HepG2 (cell line): Measurements from ENCODE around the gene LCE1A. TPM values are rescaled to one million over a fixed set of nuclear protein-coding genes. Genes with fewer than 3 reads are reported as not detected.

Experiments
- ATAC-seq: fragments of 200-7000 bp; cut with Tn5 transposase; 3 replicates; pipeline ENCODE4 v1.9.1; 2020; ENCODE audit warnings: mild to moderate bottlenecking, moderate library complexity
- BruUV-seq: library from RNA; stranded (reverse); fragments of 400-500 nt; replicated peaks from 2 replicates; lab custom pipeline; 2021; lab: Mats Ljungman, UMichigan
- CTCF ChIA-PET: fragments of 300-600 bp; formaldehyde crosslinking; extraction: SDS; loops from one replicate; lab custom pipeline; 2021; ENCODE audit warnings: low total read pairs, inconsistent platforms, low intra/inter-chr PET ratio; lab: Yijun Ruan, JAX
- POLR2A ChIA-PET: fragments of 350-600 bp; sonication (Branson Sonifier 250); formaldehyde crosslinking; loops from one replicate; lab custom pipeline; 2020; ENCODE audit warnings: antibody characterized with exemption, inconsistent platforms; lab: Yijun Ruan, JAX
- DNase-seq: peaks from one replicate; pipeline ENCODE4 v3.0.0-alpha.2; 2015; ENCODE audit warnings: low spot score
- FAIRE-seq: peaks from 3 replicates; lab custom pipeline; 2011; peaks lifted over from hg19 to GRCh38; lab: Jason Lieb, UNC
- H2AFZ ChIP-seq: one replicate; pipeline ENCODE4 v1.6.1; 2011; ENCODE audit warnings: low read length, inconsistent platforms
- H3K27ac ChIP-seq: fragments of 300-600 bp; 3 replicates; pipeline ENCODE4 v1.8.0; 2011; ENCODE audit warnings: mixed run types, mild to moderate bottlenecking, mixed read lengths, low read length, inconsistent platforms; ENCODE audit not compliant: insufficient read depth; ENCODE audit errors: extremely low read length
- H3K27me3 ChIP-seq, 2 experiments: fragments of 200-600 bp in 1 of 2; 2 replicates in 1 of 2; 3 replicates in 1 of 2; pipeline versions ENCODE4 v1.6.0 to v1.8.0; 2011; ENCODE audit warnings: low read length in 2 of 2, mild to moderate bottlenecking in 2 of 2, moderate library complexity in 2 of 2, inconsistent platforms in 1 of 2; ENCODE audit not compliant: insufficient read depth in 2 of 2, control insufficient read depth in 1 of 2
- H3K36me3 ChIP-seq, 2 experiments: fragments of 200-600 bp in 1 of 2; replicated peaks in 1 of 2; 2 replicates in 1 of 2; 3 replicates in 1 of 2; pipeline versions ENCODE4 v1.5.1 to v1.8.0; 2011; ENCODE audit warnings: low read length in 2 of 2, inconsistent platforms in 1 of 2; ENCODE audit not compliant: insufficient read depth in 2 of 2, control insufficient read depth in 1 of 2
- H3K4me1 ChIP-seq: 2 replicates; pipeline ENCODE4 v1.5.1; 2012; ENCODE audit warnings: low read length, inconsistent platforms; ENCODE audit not compliant: insufficient read depth
- H3K4me2 ChIP-seq: 2 replicates; pipeline ENCODE4 v1.6.0; 2011; ENCODE audit warnings: low read depth, low read length, inconsistent platforms
- H3K4me3 ChIP-seq, 3 experiments: fragments of 200-600 bp in 1 of 3; sonication (generic), shearing (Covaris generic) in 1 of 3; replicated peaks in 1 of 3; 2 replicates each; pipeline ENCODE4 v1.5.1; 2011 to 2016; ENCODE audit warnings: low read length in 3 of 3, inconsistent platforms in 2 of 3, low read depth in 2 of 3, mild to moderate bottlenecking in 2 of 3, control low read depth in 1 of 3, mixed read lengths in 1 of 3; ENCODE audit not compliant: insufficient read depth in 1 of 3
- H3K79me2 ChIP-seq: one replicate; pipeline ENCODE4 v1.6.1; 2011; ENCODE audit warnings: low read length, inconsistent platforms; ENCODE audit not compliant: insufficient read depth
- H3K9ac ChIP-seq: 2 replicates; pipeline ENCODE4 v1.6.0; 2011; ENCODE audit warnings: mild to moderate bottlenecking, low read depth, low read length, inconsistent platforms; ENCODE audit not compliant: insufficient read depth
- H3K9me3 ChIP-seq: 2 replicates; pipeline ENCODE4 v1.5.1; 2012; ENCODE audit warnings: mild to moderate bottlenecking, low read length
- H4K20me1 ChIP-seq: 2 replicates; pipeline ENCODE4 v1.6.0; 2011; ENCODE audit warnings: inconsistent platforms, mild to moderate bottlenecking, low read length, moderate library complexity; ENCODE audit not compliant: insufficient read depth
- ADNP ChIP-seq: sonication (generic); formaldehyde crosslinking; IDR thresholded peaks from 2 replicates; pipeline ENCODE4 v1.4.0; 2020; ENCODE audit warnings: missing genetic modification reagents
- BHLHE40 ChIP-seq: IDR thresholded peaks from 2 replicates; pipeline ENCODE4 v1.6.1; 2011; ENCODE audit warnings: low read length, improper control_type of control experiment
- CCAR2 ChIP-seq: fragments of 200-400 bp; formaldehyde crosslinking; optimal IDR thresholded peaks from 2 replicates; pipeline ENCODE3; 2018; ENCODE audit warnings: low read depth, mild to moderate bottlenecking, low read length, moderate library complexity
- KLF12 ChIP-seq: sonication (generic); formaldehyde crosslinking; IDR thresholded peaks from 2 replicates; pipeline ENCODE4 v1.4.0; 2020; ENCODE audit warnings: missing genetic modification reagents, borderline replicate concordance
- MBD4 ChIP-seq: IDR thresholded peaks from 2 replicates; pipeline ENCODE4 v1.6.1; 2012; ENCODE audit warnings: low read length, inconsistent platforms, borderline replicate concordance
- PCBP2 ChIP-seq: fragments of 200-400 bp; formaldehyde crosslinking; optimal IDR thresholded peaks from 2 replicates; pipeline ENCODE3; 2018; ENCODE audit warnings: low read length, low read depth; ENCODE audit not compliant: poor library complexity, severe bottlenecking
- REPIN1 ChIP-seq: sonication (generic); formaldehyde crosslinking; IDR thresholded peaks from 2 replicates; pipeline ENCODE4 v1.8.0; 2022; ENCODE audit warnings: missing genetic modification reagents, low read depth, mild to moderate bottlenecking, borderline replicate concordance
- SMAD3 ChIP-seq: sonication (generic); formaldehyde crosslinking; IDR thresholded peaks from 2 replicates; pipeline ENCODE4 v1.4.0; 2020; ENCODE audit warnings: missing genetic modification reagents
- SPEN ChIP-seq: sonication (generic); formaldehyde crosslinking; IDR thresholded peaks from 2 replicates; pipeline ENCODE4 v1.5.1; 2020; ENCODE audit warnings: low read depth, mild to moderate bottlenecking, missing genetic modification reagents
- ZFAT ChIP-seq: sonication (generic); formaldehyde crosslinking; conservative IDR thresholded peaks from 2 replicates; pipeline ENCODE4 v1.8.1; 2023; ENCODE audit warnings: missing genetic modification reagents, inconsistent platforms
- ZFP1 ChIP-seq: IDR thresholded peaks from 2 replicates; pipeline ENCODE4 v1.6.1; 2016
- ZKSCAN5 ChIP-seq: sonication (generic); formaldehyde crosslinking; IDR thresholded peaks from 2 replicates; pipeline ENCODE4 v1.5.1; 2020; ENCODE audit warnings: mild to moderate bottlenecking, missing genetic modification reagents
- ZNF382 ChIP-seq: sonication (generic); formaldehyde crosslinking; IDR thresholded peaks from 2 replicates; pipeline ENCODE4 v1.5.0; 2020; ENCODE audit warnings: missing genetic modification reagents, mild to moderate bottlenecking, borderline replicate concordance
- WGBS: methylation state at CpG from one replicate; pipeline ENCODE4 v1.1.6; 2017; ENCODE audit warnings: low lambda C conversion rate; 5-methylcytosine and 5-hydroxymethylcytosine counted together
- in situ Hi-C: cut with HindIII; loops from 2 replicates; pipeline ENCODE4 v1.10.0; 2017; ENCODE audit warnings: low pct_unique_long_range_greater_than_20kb; ENCODE audit not compliant: extremely low pct_ligation_motif_present
- intact Hi-C: fragments of 100-400 bp; cut with micrococcal nuclease; formaldehyde crosslinking; loops from one replicate; pipeline ENCODE4 v1.10.0; 2022; ENCODE audit not compliant: unreplicated experiment
- polyA plus RNA-seq, 8 experiments: library from polyadenylated mRNA; depleted of rRNA in 3 of 8; stranded (reverse) in 7 of 8; unstranded in 1 of 8; fragments of >200 nt; fragmentation: Illumina TruSeq in 4 of 8; extraction: Trizol in 4 of 8; gene quantifications; 2 replicates each; pipeline versions ENCODE4 v1.2.1 to v1.2.3, GENCODE V29; 2011 to 2016; ENCODE audit warnings: low read depth in 4 of 8, missing spikeins in 1 of 8, mixed read lengths in 1 of 8; ENCODE audit not compliant: insufficient read depth in 1 of 8
- total RNA-seq, 5 experiments: library from RNA; depleted of rRNA; stranded (reverse); fragments of >200 nt; fragmentation: Illumina TruSeq; extraction: Trizol; gene quantifications; 2 replicates each; pipeline ENCODE4 v1.2.3, GENCODE V29; 2016; ENCODE audit warnings: low read depth in 1 of 5
- TF ChIP-seq, protein P1 (sequence below): sonication (generic); formaldehyde crosslinking; IDR thresholded peaks from 2 replicates; pipeline ENCODE4 v1.8.0; 2022; ENCODE audit warnings: mild to moderate bottlenecking, missing genetic modification reagents, moderate library complexity
- TF ChIP-seq, protein P2 (sequence below): sonication (generic); formaldehyde crosslinking; IDR thresholded peaks from 2 replicates; pipeline ENCODE4 v1.5.1; 2020; ENCODE audit warnings: missing genetic modification reagents, mild to moderate bottlenecking, borderline replicate concordance
- TF ChIP-seq, protein P3 (sequence below): sonication (generic); formaldehyde crosslinking; IDR thresholded peaks from 2 replicates; pipeline ENCODE4 v1.5.1; 2020; ENCODE audit warnings: missing genetic modification reagents, mild to moderate bottlenecking, borderline replicate concordance

Gene LCE1A
- total and polyA plus RNA-seq, 2 of the 13 experiments (the other 11 are each of a cell fraction or from before 2014, with no cell fraction given) = not detected

DNA sequence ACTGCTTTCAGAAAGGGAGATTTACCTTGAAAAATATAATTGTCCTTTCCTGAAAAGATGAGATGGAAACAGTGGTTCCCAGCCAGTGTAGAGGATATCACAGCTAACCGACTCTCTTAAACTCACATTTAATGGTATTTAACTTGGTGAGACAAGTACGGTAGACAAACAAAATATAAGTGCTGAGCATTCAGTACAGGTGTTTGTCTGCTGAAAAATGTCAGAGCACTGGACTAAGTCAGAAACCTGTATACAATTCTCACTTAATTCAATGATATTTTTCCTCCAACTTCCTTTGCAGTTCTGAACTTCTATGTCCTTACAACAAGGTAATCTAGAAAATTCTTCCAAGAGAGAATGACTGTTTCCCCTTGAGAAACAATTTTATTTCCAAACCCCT is 15.6 kb upstream of the LCE1A start, which contains the start of gene LCE1B:
Gene LCE1B (plus strand): TSS at position 301 of the 400 bp plus-strand sequence. CDS start 476 bp downstream, outside the sequence.
- H3K27me3 ChIP-seq = no peaks in the 10 kb centered on the region; a peak in 1 of 5 replicates
- no peak within 1 kb of the TSS for H3K4me2 ChIP-seq
- H3K9ac ChIP-seq = no peak within 1 kb of the TSS
- FAIRE-seq (no peak), ATAC-seq (no peak), DNase-seq (no peak)
- ChIA-PET CTCF (no interaction called here), POLR2A (no interaction called here)
- TF ChIP-seq ZNF382 = no peak
- TF ChIP-seq CCAR2 = no peak
- no peak for TF ChIP-seq SPEN (CRISPR knock-in tag)
- no peak for TF ChIP-seq ZFP1 (CRISPR knock-in tag)
- TF ChIP-seq KLF12 (CRISPR knock-in tag) = no peak
- intact Hi-C loops (no loop called here), in situ Hi-C loops (no loop called here)
- no peaks in the 10 kb centered on the region for H3K9me3 ChIP-seq
- H3K36me3 ChIP-seq = no peaks in the 10 kb centered on the region
- H3K79me2 ChIP-seq = no peaks in the 10 kb centered on the region
- H2AFZ ChIP-seq = no peak within 1 kb of the TSS
- 63% methylated on average over 2 of the region's 2 CpGs for WGBS
- no peak within 1 kb of the TSS for H3K27ac ChIP-seq
- no peaks in the 10 kb centered on the region for H3K4me1 ChIP-seq
- no peak within 1 kb of the TSS for H3K4me3 ChIP-seq
- H4K20me1 ChIP-seq = no peaks in the 10 kb centered on the region
- no TSS peak for BruUV-seq

DNA sequence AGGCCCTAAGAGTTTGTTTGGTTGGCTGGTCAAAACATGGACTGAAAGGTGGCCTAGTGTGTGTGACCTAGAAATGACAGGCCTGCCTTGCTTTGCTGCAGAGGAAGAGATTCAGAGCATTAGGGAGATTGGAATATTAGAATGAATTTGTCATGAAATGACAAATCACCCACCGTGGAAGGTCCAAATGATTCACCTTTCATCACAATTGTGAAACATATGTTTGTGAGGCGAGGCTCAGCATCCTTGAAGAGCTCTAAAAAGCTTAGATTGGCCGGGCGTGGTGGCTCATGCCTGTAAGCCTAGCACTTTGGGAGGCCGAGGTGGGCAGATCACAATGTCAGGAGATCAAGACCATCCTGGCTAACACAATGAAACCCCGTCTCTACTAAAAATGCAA is 10.0 kb upstream of the LCE1A start:
- Histone ChIP-seq H3K79me2 (no peaks in the 10 kb centered on the region), H3K4me3 (no peak overlapping the region), H3K9ac (no peak overlapping the region), H3K4me2 (no peak overlapping the region), H3K36me3 (no peaks in the 10 kb centered on the region), H2AFZ (no peak overlapping the region), H4K20me1 (no peaks in the 10 kb centered on the region), H3K9me3 (no peaks in the 10 kb centered on the region), H3K4me1 (no peaks in the 10 kb centered on the region), H3K27me3 (no peaks in the 10 kb centered on the region), H3K27ac (no peak overlapping the region)
- no TSS peak for BruUV-seq
- WGBS = 15% methylated on average over 6 of the region's 6 CpGs
- no peak for DNase-seq
- POLR2A ChIA-PET = no interaction called here
- in situ Hi-C loops (no loop called here), intact Hi-C loops (no loop called here)
- ATAC-seq = no peak
- CTCF ChIA-PET = no interaction called here
- FAIRE-seq = no peak
- no peak for TF ChIP-seq SMAD3 (CRISPR knock-in tag)
- TF ChIP-seq BHLHE40 = no peak
- TF ChIP-seq ZFAT (CRISPR knock-in tag) = no peak
- no peak for TF ChIP-seq MBD4
- no peak for TF ChIP-seq REPIN1 (CRISPR knock-in tag)
- TF ChIP-seq PCBP2 = no peak
- no peak for TF ChIP-seq ZKSCAN5
- TF ChIP-seq, protein P1, sequence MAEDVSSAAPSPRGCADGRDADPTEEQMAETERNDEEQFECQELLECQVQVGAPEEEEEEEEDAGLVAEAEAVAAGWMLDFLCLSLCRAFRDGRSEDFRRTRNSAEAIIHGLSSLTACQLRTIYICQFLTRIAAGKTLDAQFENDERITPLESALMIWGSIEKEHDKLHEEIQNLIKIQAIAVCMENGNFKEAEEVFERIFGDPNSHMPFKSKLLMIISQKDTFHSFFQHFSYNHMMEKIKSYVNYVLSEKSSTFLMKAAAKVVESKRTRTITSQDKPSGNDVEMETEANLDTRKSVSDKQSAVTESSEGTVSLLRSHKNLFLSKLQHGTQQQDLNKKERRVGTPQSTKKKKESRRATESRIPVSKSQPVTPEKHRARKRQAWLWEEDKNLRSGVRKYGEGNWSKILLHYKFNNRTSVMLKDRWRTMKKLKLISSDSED (CRISPR knock-in tag) = no peak
- TF ChIP-seq, protein P2, sequence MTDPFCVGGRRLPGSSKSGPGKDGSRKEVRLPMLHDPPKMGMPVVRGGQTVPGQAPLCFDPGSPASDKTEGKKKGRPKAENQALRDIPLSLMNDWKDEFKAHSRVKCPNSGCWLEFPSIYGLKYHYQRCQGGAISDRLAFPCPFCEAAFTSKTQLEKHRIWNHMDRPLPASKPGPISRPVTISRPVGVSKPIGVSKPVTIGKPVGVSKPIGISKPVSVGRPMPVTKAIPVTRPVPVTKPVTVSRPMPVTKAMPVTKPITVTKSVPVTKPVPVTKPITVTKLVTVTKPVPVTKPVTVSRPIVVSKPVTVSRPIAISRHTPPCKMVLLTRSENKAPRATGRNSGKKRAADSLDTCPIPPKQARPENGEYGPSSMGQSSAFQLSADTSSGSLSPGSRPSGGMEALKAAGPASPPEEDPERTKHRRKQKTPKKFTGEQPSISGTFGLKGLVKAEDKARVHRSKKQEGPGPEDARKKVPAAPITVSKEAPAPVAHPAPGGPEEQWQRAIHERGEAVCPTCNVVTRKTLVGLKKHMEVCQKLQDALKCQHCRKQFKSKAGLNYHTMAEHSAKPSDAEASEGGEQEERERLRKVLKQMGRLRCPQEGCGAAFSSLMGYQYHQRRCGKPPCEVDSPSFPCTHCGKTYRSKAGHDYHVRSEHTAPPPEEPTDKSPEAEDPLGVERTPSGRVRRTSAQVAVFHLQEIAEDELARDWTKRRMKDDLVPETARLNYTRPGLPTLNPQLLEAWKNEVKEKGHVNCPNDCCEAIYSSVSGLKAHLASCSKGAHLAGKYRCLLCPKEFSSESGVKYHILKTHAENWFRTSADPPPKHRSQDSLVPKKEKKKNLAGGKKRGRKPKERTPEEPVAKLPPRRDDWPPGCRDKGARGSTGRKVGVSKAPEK (CRISPR knock-in tag) = no peak
- no peak for TF ChIP-seq ADNP (CRISPR knock-in tag)
- TF ChIP-seq, protein P3, sequence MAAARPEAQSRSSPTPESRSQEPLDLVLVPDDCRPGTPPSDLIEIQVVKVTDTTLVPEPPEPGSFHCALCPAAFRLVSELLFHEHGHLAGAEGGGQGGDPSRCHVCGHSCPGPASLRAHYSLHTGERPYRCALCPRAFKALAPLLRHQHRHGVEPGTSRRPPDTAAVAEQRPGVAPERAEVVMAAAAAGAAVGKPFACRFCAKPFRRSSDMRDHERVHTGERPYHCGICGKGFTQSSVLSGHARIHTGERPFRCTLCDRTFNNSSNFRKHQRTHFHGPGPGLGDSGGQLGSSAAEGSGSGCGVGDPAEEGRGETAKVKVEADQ (CRISPR knock-in tag) = no peak
